K562 (cell line): Measurements from ENCODE around the gene TCEANC. TPM values are rescaled to one million over a fixed set of nuclear protein-coding genes. Genes with fewer than 3 reads are reported as not detected.

Experiments used
- CXXC5 ChIP-seq: fragments of 250-450 bp; sonication (Bioruptor Pico); IDR thresholded peaks from 2 replicates; pipeline ENCODE4 v1.8.0; 2022; ENCODE audit warnings: inconsistent platforms, mild to moderate bottlenecking, moderate library complexity
- JUN ChIP-seq, 2 experiments: sonication (generic) in 1 of 2; formaldehyde crosslinking in 1 of 2; IDR thresholded peaks; 2 replicates each; pipeline versions ENCODE4 v1.6.1 to v1.8.0; 2012 to 2022; ENCODE audit warnings: borderline replicate concordance in 2 of 2, mild to moderate bottlenecking in 2 of 2, improper control_type of control experiment in 1 of 2, low read depth in 1 of 2, low read length in 1 of 2, missing genetic modification reagents in 1 of 2
- ZNF12 ChIP-seq: sonication (generic); formaldehyde crosslinking; IDR thresholded peaks from 2 replicates; pipeline ENCODE4 v1.4.0; 2020; ENCODE audit warnings: mild to moderate bottlenecking, missing genetic modification reagents
- polyA plus RNA-seq, 8 experiments: library from polyadenylated mRNA; depleted of rRNA in 4 of 8; stranded (reverse) in 5 of 8; unstranded in 3 of 8; fragments of >200 nt; fragmentation: Nextera tagmentation in 2 of 8; fragmentation: Illumina TruSeq in 1 of 8; extraction: Ambion mirVana in 2 of 8; extraction: Trizol in 1 of 8; gene quantifications; 2 replicates each; pipeline versions ENCODE4 v1.2.1 to v1.2.3, GENCODE V29; 2011 to 2014; ENCODE audit warnings: inconsistent platforms in 1 of 8, missing spikeins in 1 of 8
- total RNA-seq, 7 experiments: library from RNA; depleted of rRNA in 6 of 7; stranded (reverse); fragments of >200 nt in 6 of 7; fragmentation: Illumina TruSeq in 2 of 7; extraction: Trizol in 2 of 7; gene quantifications; 2 replicates each; pipeline versions ENCODE4 v1.2.1 to v1.2.3, GENCODE V29; 2011 to 2021; ENCODE audit warnings: low replicate concordance in 1 of 7
- TF ChIP-seq, protein P1 (sequence below), 2 experiments: fragments of 450-650 bp; IDR thresholded peaks; 2 replicates each; pipeline ENCODE4 v1.6.1; 2016; ENCODE audit warnings: mild to moderate bottlenecking in 2 of 2, borderline replicate concordance in 1 of 2, low read depth in 1 of 2, moderate library complexity in 1 of 2
- TF ChIP-seq, protein P2 (sequence below), 2 experiments: fragments of 450-650 bp; formaldehyde crosslinking in 1 of 2; IDR thresholded peaks; 2 replicates each; pipeline versions ENCODE4 v1.4.0 to v1.6.1; 2014 to 2020; ENCODE audit warnings: mild to moderate bottlenecking in 2 of 2, borderline replicate concordance in 1 of 2, low read depth in 1 of 2
- TF ChIP-seq, protein P3 (sequence below): fragments of 250-450 bp; sonication (Bioruptor Pico); IDR thresholded peaks from 2 replicates; pipeline ENCODE4 v1.8.0; 2022; ENCODE audit warnings: moderate library complexity, mild to moderate bottlenecking, inconsistent platforms

TCEANC gene
- total and polyA plus RNA-seq, 9 of the 15 experiments (the other 6 are each of a cell fraction or from before 2014, with no cell fraction given), result 1.2 to 2.8 (median 2.0) TPM

DNA sequence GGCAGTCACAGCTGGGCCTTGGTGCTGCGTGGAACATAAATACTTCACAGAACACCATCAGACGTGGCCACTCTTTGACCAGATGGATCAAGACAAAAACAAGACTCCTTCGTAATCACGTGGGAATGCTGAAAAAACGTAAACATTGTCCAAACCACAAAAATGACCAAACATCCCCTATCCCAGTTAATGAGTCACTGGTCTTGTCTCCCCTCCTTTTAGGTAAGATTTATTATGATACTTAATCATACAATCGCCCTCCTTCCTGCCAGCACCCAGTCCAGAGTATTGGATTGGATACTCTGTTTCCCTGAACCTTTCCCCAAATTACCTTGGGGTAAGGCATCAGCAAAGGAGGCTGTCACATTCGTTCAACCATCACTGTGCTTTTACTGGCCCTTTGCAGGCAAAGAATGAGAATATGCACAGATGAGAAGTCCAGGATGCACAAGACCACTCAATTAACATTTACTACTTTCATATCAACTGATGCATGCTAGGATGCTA, 601 bp upstream of the TCEANC start (continued):
- TF ChIP-seq ZNF12 (CRISPR knock-in tag) (no peak), JUN (IDR thresholded peaks at IDR 0.05; ENCODE audit: borderline replicate concordance, low read depth, low read length) (peak; percentile 62; the same call in 1 of the 2 replicates), JUN (CRISPR knock-in tag; IDR thresholded peaks at IDR 0.05; ENCODE audit: borderline replicate concordance) (no peak), CXXC5 (CRISPR knock-in tag) (no peak)
- TF ChIP-seq, protein P1, sequence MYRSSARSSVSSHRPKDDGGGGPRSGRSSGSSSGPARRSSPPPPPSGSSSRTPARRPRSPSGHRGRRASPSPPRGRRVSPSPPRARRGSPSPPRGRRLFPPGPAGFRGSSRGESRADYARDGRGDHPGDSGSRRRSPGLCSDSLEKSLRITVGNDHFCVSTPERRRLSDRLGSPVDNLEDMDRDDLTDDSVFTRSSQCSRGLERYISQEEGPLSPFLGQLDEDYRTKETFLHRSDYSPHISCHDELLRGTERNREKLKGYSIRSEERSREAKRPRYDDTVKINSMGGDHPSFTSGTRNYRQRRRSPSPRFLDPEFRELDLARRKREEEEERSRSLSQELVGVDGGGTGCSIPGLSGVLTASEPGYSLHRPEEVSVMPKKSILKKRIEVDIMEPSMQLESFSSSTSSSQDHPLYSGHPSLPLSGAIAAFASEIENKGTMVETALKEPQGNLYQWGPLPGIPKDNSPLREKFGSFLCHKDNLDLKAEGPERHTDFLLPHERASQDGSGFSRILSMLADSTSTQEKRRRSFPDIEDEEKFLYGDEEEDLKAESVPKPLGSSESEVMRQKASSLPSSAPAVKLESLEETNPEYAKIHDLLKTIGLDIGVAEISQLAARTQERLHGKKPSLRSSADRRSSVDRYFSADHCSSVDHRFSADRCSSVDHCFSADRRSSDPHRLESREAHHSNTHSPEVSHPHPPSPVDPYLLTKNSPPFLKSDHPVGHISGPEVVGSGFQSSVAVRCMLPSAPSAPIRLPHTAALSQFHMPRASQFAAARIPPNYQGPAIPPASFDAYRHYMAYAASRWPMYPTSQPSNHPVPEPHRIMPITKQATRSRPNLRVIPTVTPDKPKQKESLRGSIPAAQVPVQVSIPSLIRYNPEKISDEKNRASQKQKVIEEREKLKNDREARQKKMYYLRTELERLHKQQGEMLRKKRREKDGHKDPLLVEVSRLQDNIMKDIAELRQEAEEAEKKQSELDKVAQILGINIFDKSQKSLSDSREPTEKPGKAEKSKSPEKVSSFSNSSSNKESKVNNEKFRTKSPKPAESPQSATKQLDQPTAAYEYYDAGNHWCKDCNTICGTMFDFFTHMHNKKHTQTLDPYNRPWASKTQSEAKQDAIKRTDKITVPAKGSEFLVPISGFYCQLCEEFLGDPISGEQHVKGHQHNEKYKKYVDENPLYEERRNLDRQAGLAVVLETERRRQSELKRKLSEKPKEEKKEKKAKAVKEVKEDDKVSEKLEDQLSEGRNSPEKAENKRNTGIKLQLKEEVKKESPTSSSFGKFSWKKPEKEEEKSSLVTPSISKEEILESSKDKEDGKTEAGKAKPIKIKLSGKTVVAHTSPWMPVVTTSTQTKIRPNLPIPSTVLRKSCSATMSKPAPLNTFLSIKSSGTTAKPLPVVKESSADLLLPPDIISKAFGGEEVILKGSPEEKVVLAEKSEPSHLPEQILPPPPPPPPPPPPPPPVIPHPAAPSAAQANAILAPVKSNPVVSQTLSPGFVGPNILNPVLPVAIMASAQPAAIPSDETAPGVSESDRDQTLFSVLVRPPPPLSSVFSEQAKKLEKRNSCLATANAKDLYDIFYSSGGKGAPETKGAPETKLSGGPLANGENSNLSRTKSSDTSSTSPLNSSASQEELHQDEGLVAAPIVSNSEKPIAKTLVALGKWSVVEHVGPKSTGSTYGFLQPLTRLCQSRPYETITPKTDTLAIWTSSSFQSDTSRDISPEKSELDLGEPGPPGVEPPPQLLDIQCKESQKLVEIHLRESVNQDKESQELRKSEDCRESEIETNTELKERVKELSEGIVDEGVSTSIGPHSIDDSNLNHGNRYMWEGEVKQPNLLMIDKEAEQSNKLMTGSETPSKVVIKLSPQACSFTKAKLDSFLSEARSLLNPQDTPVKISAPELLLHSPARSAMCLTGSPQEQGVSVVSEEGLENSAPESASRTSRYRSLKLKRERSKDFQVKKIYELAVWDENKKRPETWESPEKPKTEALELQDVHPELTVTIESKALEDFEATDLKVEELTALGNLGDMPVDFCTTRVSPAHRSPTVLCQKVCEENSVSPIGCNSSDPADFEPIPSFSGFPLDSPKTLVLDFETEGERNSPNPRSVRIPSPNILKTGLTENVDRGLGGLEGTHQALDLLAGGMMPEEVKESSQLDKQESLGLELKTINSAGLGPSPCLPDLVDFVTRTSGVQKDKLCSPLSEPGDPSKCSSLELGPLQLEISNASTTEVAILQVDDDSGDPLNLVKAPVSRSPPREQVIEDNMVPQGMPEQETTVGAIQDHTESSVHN (IDR thresholded peaks at IDR 0.05; ENCODE audit: borderline replicate concordance in 1 of 2, low read depth in 1 of 2), result peak in 1 of 2 experiments; percentile 79; a peak in 2 of 4 replicates
- TF ChIP-seq, protein P2, sequence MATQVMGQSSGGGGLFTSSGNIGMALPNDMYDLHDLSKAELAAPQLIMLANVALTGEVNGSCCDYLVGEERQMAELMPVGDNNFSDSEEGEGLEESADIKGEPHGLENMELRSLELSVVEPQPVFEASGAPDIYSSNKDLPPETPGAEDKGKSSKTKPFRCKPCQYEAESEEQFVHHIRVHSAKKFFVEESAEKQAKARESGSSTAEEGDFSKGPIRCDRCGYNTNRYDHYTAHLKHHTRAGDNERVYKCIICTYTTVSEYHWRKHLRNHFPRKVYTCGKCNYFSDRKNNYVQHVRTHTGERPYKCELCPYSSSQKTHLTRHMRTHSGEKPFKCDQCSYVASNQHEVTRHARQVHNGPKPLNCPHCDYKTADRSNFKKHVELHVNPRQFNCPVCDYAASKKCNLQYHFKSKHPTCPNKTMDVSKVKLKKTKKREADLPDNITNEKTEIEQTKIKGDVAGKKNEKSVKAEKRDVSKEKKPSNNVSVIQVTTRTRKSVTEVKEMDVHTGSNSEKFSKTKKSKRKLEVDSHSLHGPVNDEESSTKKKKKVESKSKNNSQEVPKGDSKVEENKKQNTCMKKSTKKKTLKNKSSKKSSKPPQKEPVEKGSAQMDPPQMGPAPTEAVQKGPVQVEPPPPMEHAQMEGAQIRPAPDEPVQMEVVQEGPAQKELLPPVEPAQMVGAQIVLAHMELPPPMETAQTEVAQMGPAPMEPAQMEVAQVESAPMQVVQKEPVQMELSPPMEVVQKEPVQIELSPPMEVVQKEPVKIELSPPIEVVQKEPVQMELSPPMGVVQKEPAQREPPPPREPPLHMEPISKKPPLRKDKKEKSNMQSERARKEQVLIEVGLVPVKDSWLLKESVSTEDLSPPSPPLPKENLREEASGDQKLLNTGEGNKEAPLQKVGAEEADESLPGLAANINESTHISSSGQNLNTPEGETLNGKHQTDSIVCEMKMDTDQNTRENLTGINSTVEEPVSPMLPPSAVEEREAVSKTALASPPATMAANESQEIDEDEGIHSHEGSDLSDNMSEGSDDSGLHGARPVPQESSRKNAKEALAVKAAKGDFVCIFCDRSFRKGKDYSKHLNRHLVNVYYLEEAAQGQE (IDR thresholded peaks at IDR 0.05; ENCODE audit: borderline replicate concordance), result 0 out of 2 replicates have a peak, but pooled peaks have one; percentile 6
- TF ChIP-seq, protein P2 (CRISPR knock-in tag; IDR thresholded peaks at IDR 0.05; ENCODE audit: low read depth), result no peak
- TF ChIP-seq, protein P3, sequence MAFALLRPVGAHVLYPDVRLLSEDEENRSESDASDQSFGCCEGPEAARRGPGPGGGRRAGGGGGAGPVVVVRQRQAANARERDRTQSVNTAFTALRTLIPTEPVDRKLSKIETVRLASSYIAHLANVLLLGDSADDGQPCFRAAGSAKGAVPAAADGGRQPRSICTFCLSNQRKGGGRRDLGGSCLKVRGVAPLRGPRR (CRISPR knock-in tag), result no peak
